Measurements from ENCODE around the gene DES. TPM values are rescaled to one million over a fixed set of nuclear protein-coding genes. Genes with fewer than 3 reads are reported as not detected.
A peak's percentile ranks its signal among the peaks of the same experiment; 100 is the strongest.

The DES gene
- total and polyA plus RNA-seq, 4 donors, result 23.9 to 108 (median 57.9) TPM

DNA sequence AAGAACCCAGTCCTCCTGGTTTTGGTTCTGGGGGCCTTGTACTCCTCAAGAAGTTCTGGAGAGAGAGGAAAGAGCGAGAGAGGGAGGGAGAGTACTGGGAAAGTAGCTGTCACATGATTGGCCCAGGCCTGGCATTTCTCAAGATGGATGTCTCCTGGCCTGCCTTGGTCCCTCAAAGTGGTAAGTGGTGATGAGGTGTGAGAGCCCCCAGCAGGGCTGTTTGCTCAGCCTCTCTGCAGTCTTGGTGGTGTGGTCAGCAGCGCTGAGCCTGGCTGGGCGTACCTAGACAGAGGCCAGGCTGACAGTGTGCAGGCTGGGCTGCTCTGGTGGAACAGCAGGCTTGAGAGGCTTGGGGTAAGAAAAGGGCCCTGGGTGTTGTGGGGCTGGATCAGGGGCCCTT is 19.0 kb downstream of the DES start:
- DNase-seq, result peak; percentile 59 to 74 (median 66)
- peak overlapping the region in 1 of 2 donors; percentile 21 for H3K27ac ChIP-seq (ENCODE audit: low read depth in 1 of 2, low read length in 1 of 2)

DNA sequence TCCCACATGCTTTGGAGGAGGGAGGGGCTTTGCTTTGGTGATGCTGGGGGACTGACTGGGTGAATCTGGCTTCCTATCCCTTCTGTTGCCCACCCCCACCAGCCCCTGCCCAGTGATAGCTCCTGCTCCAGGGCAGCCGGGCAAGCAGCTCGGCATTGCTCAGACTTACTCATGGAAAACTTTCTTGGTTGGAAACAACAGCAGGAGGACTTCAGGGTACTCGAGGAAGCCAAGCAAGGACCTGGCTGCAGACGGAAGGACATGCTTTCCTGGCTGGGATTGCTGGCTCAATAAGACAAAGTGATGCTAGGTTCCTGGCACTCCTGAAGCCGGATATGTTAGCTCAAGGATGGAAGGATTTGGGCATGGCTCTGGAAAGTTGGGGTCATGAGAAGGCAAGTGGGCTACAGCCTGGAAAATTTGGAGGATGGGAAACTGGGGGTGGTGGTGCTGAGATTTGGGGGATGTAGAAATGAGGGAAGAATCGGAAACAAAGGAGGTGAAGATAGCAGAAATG is 19.6 kb downstream of the DES start:
- WGBS, 2 donors, result 77 to 81% methylated on average over 6 of the region's 6 CpGs
- Histone ChIP-seq H3K9ac (ENCODE audit: insufficient read depth in 1 of 2, low read length in 2 of 2) (no peak overlapping the region), H3K27me3 (ENCODE audit: control insufficient read depth in 3 of 3, insufficient read depth in 3 of 3, low read length in 2 of 3) (peaks cover 9 to 18% (median 11%) of the 10 kb centered on the region in 3 donors), H3K4me3 (no peak overlapping the region), H3K4me1 (ENCODE audit: control insufficient read depth in 5 of 5, insufficient read depth in 5 of 5, low read length in 5 of 5) (peaks cover 0 to 39% (median 11%) of the 10 kb centered on the region in 5 donors), H3K27ac (ENCODE audit: low read depth in 1 of 2, low read length in 1 of 2) (no peak overlapping the region), H3K9me3 (ENCODE audit: control insufficient read depth in 4 of 4, insufficient read depth in 3 of 4, low read length in 3 of 4) (no peaks in the 10 kb centered on the region), H3K36me3 (ENCODE audit: control insufficient read depth in 4 of 4, insufficient read depth in 4 of 4, low read length in 4 of 4) (no peaks in the 10 kb centered on the region)
- ATAC-seq (ENCODE audit: insufficient read depth, low FRiP score) (no peak), DNase-seq (no peak)
- TF ChIP-seq, protein P1, sequence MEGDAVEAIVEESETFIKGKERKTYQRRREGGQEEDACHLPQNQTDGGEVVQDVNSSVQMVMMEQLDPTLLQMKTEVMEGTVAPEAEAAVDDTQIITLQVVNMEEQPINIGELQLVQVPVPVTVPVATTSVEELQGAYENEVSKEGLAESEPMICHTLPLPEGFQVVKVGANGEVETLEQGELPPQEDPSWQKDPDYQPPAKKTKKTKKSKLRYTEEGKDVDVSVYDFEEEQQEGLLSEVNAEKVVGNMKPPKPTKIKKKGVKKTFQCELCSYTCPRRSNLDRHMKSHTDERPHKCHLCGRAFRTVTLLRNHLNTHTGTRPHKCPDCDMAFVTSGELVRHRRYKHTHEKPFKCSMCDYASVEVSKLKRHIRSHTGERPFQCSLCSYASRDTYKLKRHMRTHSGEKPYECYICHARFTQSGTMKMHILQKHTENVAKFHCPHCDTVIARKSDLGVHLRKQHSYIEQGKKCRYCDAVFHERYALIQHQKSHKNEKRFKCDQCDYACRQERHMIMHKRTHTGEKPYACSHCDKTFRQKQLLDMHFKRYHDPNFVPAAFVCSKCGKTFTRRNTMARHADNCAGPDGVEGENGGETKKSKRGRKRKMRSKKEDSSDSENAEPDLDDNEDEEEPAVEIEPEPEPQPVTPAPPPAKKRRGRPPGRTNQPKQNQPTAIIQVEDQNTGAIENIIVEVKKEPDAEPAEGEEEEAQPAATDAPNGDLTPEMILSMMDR (IDR thresholded peaks at IDR 0.05; ENCODE audit: control extremely low read depth, extremely low read depth), result no peak

More for the DNA sequence above, 19.0 kb downstream of the DES start:
- WGBS, 2 donors, result 78 to 79% methylated on average over 3 of the region's 3 CpGs
- TF ChIP-seq, protein P1 (IDR thresholded peaks at IDR 0.05; ENCODE audit: control extremely low read depth, extremely low read depth), result no peak
- Histone ChIP-seq H3K36me3 (ENCODE audit: control insufficient read depth in 4 of 4, insufficient read depth in 4 of 4, low read length in 4 of 4) (no peaks in the 10 kb centered on the region), H3K4me1 (ENCODE audit: control insufficient read depth in 5 of 5, insufficient read depth in 5 of 5, low read length in 5 of 5) (peaks cover 0 to 37% (median 11%) of the 10 kb centered on the region in 5 donors), H3K4me3 (no peak overlapping the region), H3K9ac (ENCODE audit: insufficient read depth in 1 of 2, low read length in 2 of 2) (no peak overlapping the region), H3K27me3 (ENCODE audit: control insufficient read depth in 3 of 3, insufficient read depth in 3 of 3, low read length in 2 of 3) (peaks cover 9 to 16% (median 11%) of the 10 kb centered on the region in 3 donors), H3K9me3 (ENCODE audit: control insufficient read depth in 4 of 4, insufficient read depth in 3 of 4, low read length in 3 of 4) (no peaks in the 10 kb centered on the region)
- no peak for ATAC-seq (ENCODE audit: insufficient read depth, low FRiP score)

DNA sequence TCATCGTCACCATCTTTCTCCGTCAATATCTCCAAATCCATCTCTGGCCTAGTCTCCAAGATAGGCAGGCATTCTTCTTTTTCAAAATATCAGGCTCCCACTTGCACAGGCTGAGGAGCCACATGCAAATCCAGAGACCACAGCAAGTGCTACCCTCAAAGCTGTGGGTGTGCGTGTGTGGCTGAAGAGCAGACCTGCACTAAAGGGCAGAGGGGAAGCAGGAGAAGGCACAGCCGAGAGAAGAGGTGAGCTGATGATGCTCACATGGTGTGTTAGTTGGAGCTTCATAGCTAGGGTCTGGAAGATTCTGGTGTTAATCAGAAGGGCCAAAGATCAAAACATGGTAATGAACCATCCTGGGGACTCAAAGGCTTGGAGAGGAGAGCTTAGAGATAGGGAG is 20.3 kb downstream of the DES start:
- peaks cover 0 to 4% (median 0%) of the 10 kb centered on the region in 4 donors for H3K36me3 ChIP-seq (ENCODE audit: control insufficient read depth in 4 of 4, insufficient read depth in 4 of 4, low read length in 4 of 4)
- no peak overlapping the region for H3K27ac ChIP-seq (ENCODE audit: low read depth in 1 of 2, low read length in 1 of 2)
- no peak overlapping the region for H3K4me3 ChIP-seq
- ATAC-seq (ENCODE audit: insufficient read depth, low FRiP score), result no peak
- no peaks in the 10 kb centered on the region for H3K9me3 ChIP-seq (ENCODE audit: control insufficient read depth in 4 of 4, insufficient read depth in 3 of 4, low read length in 3 of 4)
- 83 to 93% methylated on average over 4 of the region's 4 CpGs for WGBS, 2 donors
- H3K27me3 ChIP-seq (ENCODE audit: control insufficient read depth in 3 of 3, insufficient read depth in 3 of 3, low read length in 2 of 3), result peaks cover 9 to 23% (median 11%) of the 10 kb centered on the region in 3 donors
- peaks cover 0 to 43% (median 11%) of the 10 kb centered on the region in 5 donors for H3K4me1 ChIP-seq (ENCODE audit: control insufficient read depth in 5 of 5, insufficient read depth in 5 of 5, low read length in 5 of 5)
- DNase-seq, result no peak
- TF ChIP-seq, protein P1 (IDR thresholded peaks at IDR 0.05; ENCODE audit: control extremely low read depth, extremely low read depth), result no peak
- H3K9ac ChIP-seq (ENCODE audit: insufficient read depth in 1 of 2, low read length in 2 of 2), result no peak overlapping the region

DNA sequence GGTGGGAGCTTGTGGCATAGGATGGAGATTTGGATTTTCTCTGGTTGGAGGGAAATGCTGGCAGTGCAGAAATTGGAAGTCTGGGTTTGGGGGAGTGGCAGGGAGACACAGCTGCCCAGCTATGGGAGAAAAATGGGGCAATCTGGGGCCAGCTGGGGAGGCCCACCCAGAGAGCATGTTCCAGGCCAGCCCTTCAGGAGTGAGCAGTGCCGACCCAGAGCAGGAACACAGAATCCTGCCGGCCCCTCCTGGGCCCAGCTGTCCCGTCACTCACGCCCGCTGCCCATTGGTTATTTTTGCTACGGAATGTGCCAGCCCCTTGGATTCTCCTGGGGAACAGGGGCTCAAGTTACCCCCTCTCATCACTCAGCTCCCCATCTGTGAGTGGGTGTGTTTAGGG is 21.3 kb downstream of the DES start:
- no peak overlapping the region for H3K4me3 ChIP-seq
- H3K36me3 ChIP-seq (ENCODE audit: control insufficient read depth in 4 of 4, insufficient read depth in 4 of 4, low read length in 4 of 4), result peaks cover 0 to 4% (median 0%) of the 10 kb centered on the region in 4 donors
- TF ChIP-seq, protein P1 (IDR thresholded peaks at IDR 0.05; ENCODE audit: control extremely low read depth, extremely low read depth), result no peak
- H3K27me3 ChIP-seq (ENCODE audit: control insufficient read depth in 3 of 3, insufficient read depth in 3 of 3, low read length in 2 of 3), result peaks cover 9 to 18% (median 11%) of the 10 kb centered on the region in 3 donors
- peaks cover 0 to 47% (median 9%) of the 10 kb centered on the region in 5 donors for H3K4me1 ChIP-seq (ENCODE audit: control insufficient read depth in 5 of 5, insufficient read depth in 5 of 5, low read length in 5 of 5)
- 76 to 85% methylated on average over 6 of the region's 6 CpGs for WGBS, 2 donors
- H3K27ac ChIP-seq (ENCODE audit: low read depth in 1 of 2, low read length in 1 of 2), result no peak overlapping the region
- ATAC-seq (ENCODE audit: insufficient read depth, low FRiP score) (no peak), DNase-seq (peak in 2 of 3 donors; percentile 50 to 53)
- no peaks in the 10 kb centered on the region for H3K9me3 ChIP-seq (ENCODE audit: control insufficient read depth in 4 of 4, insufficient read depth in 3 of 4, low read length in 3 of 4)
- H3K9ac ChIP-seq (ENCODE audit: insufficient read depth in 1 of 2, low read length in 2 of 2), result no peak overlapping the region

Measured in lung (tissue), 12 donors.